ENCODE data around the gene SHFL. TPM values are rescaled to one million over a fixed set of nuclear protein-coding genes. Genes with fewer than 3 reads are reported as not detected.
A peak's percentile ranks its signal among the peaks of the same experiment; 100 is the strongest.

The SHFL gene
- total RNA-seq, 5 donors from 2014 or later (not counting 1 experiment from before 2014, with no cell fraction given): 75.5 to 116 (median 109) TPM

- Mint-ChIP-seq H3K27ac (peak overlapping the region; percentile 69 to 80), H3K4me3 (no peak overlapping the region), H3K27me3 (no peaks in the 10 kb centered on the region), H3K36me3 (peaks cover 42% of the 10 kb centered on the region), H3K4me1 (peaks cover 39 to 41% (median 41%) of the 10 kb centered on the region in 3 donors), H3K9me3 (no peaks in the 10 kb centered on the region)
- POLR2A ChIA-PET: interaction anchor here in 1 of 2 donors (0.6 kb wide), 1 partner anchor 247 kb away, joined by 4 read pairs; no protein-coding TSS in a partner anchor
- Histone ChIP-seq H3K4me3 (ENCODE audit: control insufficient read depth in 1 of 2, extremely low read depth in 1 of 2, low read length in 1 of 2) (no peak overlapping the region), H3K27ac (ENCODE audit: low read length) (no peak overlapping the region), H3K27me3 (replicated peaks in 1 of 2; ENCODE audit: control insufficient read depth in 2 of 2, extremely low read depth in 1 of 2, insufficient read depth in 2 of 2, low read length in 1 of 2) (no peaks in the 10 kb centered on the region), H3K9me3 (no peaks in the 10 kb centered on the region), H3K36me3 (ENCODE audit: control insufficient read depth in 2 of 2, extremely low read depth in 1 of 2, insufficient read depth in 1 of 2, low read length in 1 of 2) (peaks cover 35 to 85% of the 10 kb centered on the region in 2 donors), H3K4me1 (ENCODE audit: control insufficient read depth in 1 of 2, extremely low read depth in 1 of 2, insufficient read depth in 2 of 2, low read length in 2 of 2) (peaks cover 21 to 43% of the 10 kb centered on the region in 2 experiments)
- WGBS (ENCODE audit: insufficient coverage): 97% methylated on average over 25 of the region's 27 CpGs
- ATAC-seq (replicated peaks in 1 of 4) (no peak), DNase-seq (no peak)
- CTCF ChIA-PET: interaction anchor here in 1 of 2 donors (0.5 kb wide), 1 partner anchor 43 kb away, joined by 3 read pairs; no protein-coding TSS in a partner anchor
These were observed 53.0 kb downstream of the SHFL start for GRCh38 chr19:10138879-10139795.

GRCh38 chr19:10139952-10140351 lies 53.8 kb downstream of the SHFL start:
- ChIA-PET CTCF (interaction anchor here in 1 of 2 donors (0.7 kb wide), 1 partner anchor 22 kb away, joined by 4 read pairs; no protein-coding TSS in a partner anchor), POLR2A (no interaction called here)
- Mint-ChIP-seq H3K36me3 (peaks cover 43% of the 10 kb centered on the region), H3K27ac (peak overlapping the region in 1 of 2 donors; percentile 81), H3K27me3 (no peaks in the 10 kb centered on the region), H3K4me1 (peaks cover 45 to 49% (median 49%) of the 10 kb centered on the region in 3 donors), H3K4me3 (no peak overlapping the region), H3K9me3 (no peaks in the 10 kb centered on the region)
- Histone ChIP-seq H3K9me3 (no peaks in the 10 kb centered on the region), H3K36me3 (ENCODE audit: control insufficient read depth in 2 of 2, extremely low read depth in 1 of 2, insufficient read depth in 1 of 2, low read length in 1 of 2) (peaks cover 33 to 90% of the 10 kb centered on the region in 2 donors), H3K4me1 (ENCODE audit: control insufficient read depth in 1 of 2, extremely low read depth in 1 of 2, insufficient read depth in 2 of 2, low read length in 2 of 2) (peaks cover 21 to 51% of the 10 kb centered on the region in 2 experiments), H3K4me3 (ENCODE audit: control insufficient read depth in 1 of 2, extremely low read depth in 1 of 2, low read length in 1 of 2) (no peak overlapping the region), H3K27ac (ENCODE audit: low read length) (no peak overlapping the region), H3K27me3 (replicated peaks in 1 of 2; ENCODE audit: control insufficient read depth in 2 of 2, extremely low read depth in 1 of 2, insufficient read depth in 2 of 2, low read length in 1 of 2) (no peaks in the 10 kb centered on the region)
- ATAC-seq (replicated peaks in 1 of 4): no peak
- no peak for DNase-seq
- WGBS (ENCODE audit: insufficient coverage): 98% methylated on average over 19 of the region's 23 CpGs

GRCh38 chr19:10141479-10141878 lies 55.4 kb downstream of the SHFL start:
- 98% methylated on average over 11 of the region's 13 CpGs for WGBS (ENCODE audit: insufficient coverage)
- Histone ChIP-seq H3K4me1 (ENCODE audit: control insufficient read depth in 1 of 2, extremely low read depth in 1 of 2, insufficient read depth in 2 of 2, low read length in 2 of 2) (peaks cover 21 to 54% of the 10 kb centered on the region in 2 experiments), H3K27ac (ENCODE audit: low read length) (peak overlapping the region; percentile 97), H3K4me3 (ENCODE audit: control insufficient read depth in 1 of 2, extremely low read depth in 1 of 2, low read length in 1 of 2) (no peak overlapping the region), H3K9me3 (no peaks in the 10 kb centered on the region), H3K36me3 (ENCODE audit: control insufficient read depth in 2 of 2, extremely low read depth in 1 of 2, insufficient read depth in 1 of 2, low read length in 1 of 2) (peaks cover 33 to 90% of the 10 kb centered on the region in 2 donors), H3K27me3 (replicated peaks in 1 of 2; ENCODE audit: control insufficient read depth in 2 of 2, extremely low read depth in 1 of 2, insufficient read depth in 2 of 2, low read length in 1 of 2) (no peaks in the 10 kb centered on the region)
- ATAC-seq (replicated peaks in 1 of 4) (no peak), DNase-seq (no peak)
- H3K36me3 Mint-ChIP-seq: peaks cover 56% of the 10 kb centered on the region
- ChIA-PET POLR2A (interaction anchor here in 1 of 2 donors (0.6 kb wide), 1 partner anchor 45 kb away, joined by 5 read pairs; no protein-coding TSS in a partner anchor), CTCF (interaction anchor here in 1 of 2 donors (0.7 kb wide), 1 partner anchor 9 kb away, joined by 3 read pairs; no protein-coding TSS in a partner anchor)
- no peaks in the 10 kb centered on the region for H3K27me3 Mint-ChIP-seq
- H3K4me3 Mint-ChIP-seq: peak overlapping the region in 2 of 3 donors; percentile 36 to 78
- H3K4me1 Mint-ChIP-seq: peaks cover 45 to 57% (median 55%) of the 10 kb centered on the region in 3 donors
- H3K27ac Mint-ChIP-seq: peak overlapping the region; percentile 100
- H3K9me3 Mint-ChIP-seq: no peaks in the 10 kb centered on the region

- peaks cover 30 to 90% of the 10 kb centered on the region in 2 donors for H3K36me3 ChIP-seq (ENCODE audit: control insufficient read depth in 2 of 2, extremely low read depth in 1 of 2, insufficient read depth in 1 of 2, low read length in 1 of 2)
- peaks cover 45 to 58% (median 55%) of the 10 kb centered on the region in 3 donors for H3K4me1 Mint-ChIP-seq
- peaks cover 55% of the 10 kb centered on the region for H3K36me3 Mint-ChIP-seq
- ChIA-PET POLR2A (interaction anchor here in 1 of 2 donors (0.6 to 0.9 kb wide), 2 partner anchors 33 to 46 kb away, joined by 5 read pairs; no protein-coding TSS in a partner anchor), CTCF (interaction anchor here (0.6 to 0.7 kb wide), 2 partner anchors 10 to 218 kb away, joined by 3 to 6 read pairs; no protein-coding TSS in a partner anchor)
- H3K27ac ChIP-seq (ENCODE audit: low read length): peak overlapping the region; percentile 97
- H3K4me3 Mint-ChIP-seq: peak overlapping the region; percentile 74 to 78 (median 78)
- H3K9me3 ChIP-seq: no peaks in the 10 kb centered on the region
- no peak for ATAC-seq (replicated peaks in 1 of 4)
- no peaks in the 10 kb centered on the region for H3K9me3 Mint-ChIP-seq
- H3K4me1 ChIP-seq (ENCODE audit: control insufficient read depth in 1 of 2, extremely low read depth in 1 of 2, insufficient read depth in 2 of 2, low read length in 2 of 2): peaks cover 21 to 54% of the 10 kb centered on the region in 2 experiments
- no peaks in the 10 kb centered on the region for H3K27me3 ChIP-seq (replicated peaks in 1 of 2; ENCODE audit: control insufficient read depth in 2 of 2, extremely low read depth in 1 of 2, insufficient read depth in 2 of 2, low read length in 1 of 2)
- H3K27me3 Mint-ChIP-seq: no peaks in the 10 kb centered on the region
- peak overlapping the region; percentile 34 to 49 for H3K4me3 ChIP-seq (ENCODE audit: control insufficient read depth in 1 of 2, extremely low read depth in 1 of 2, low read length in 1 of 2)
- H3K27ac Mint-ChIP-seq: peak overlapping the region; percentile 100
- 60% methylated on average over 1 of the region's 18 CpGs for WGBS (ENCODE audit: insufficient coverage)
- DNase-seq: no peak
These were observed 55.9 kb downstream of the SHFL start for GRCh38 chr19:10141973-10142372.

Other genes starting within 250 kb of the SHFL start
- 10 to 100 TPM in 3 of 5 donors, 1 to 10 TPM in 2; 6.0 to 18.0 (median 11.9) TPM for gene OLFM2, start 149.8 kb upstream of the SHFL start, total RNA-seq
- 1 to 10 TPM in 3 of 5 donors, under 1 TPM in 2; 0.13 to 3.4 (median 2.2) TPM for gene COL5A3, start 75.8 kb upstream of the SHFL start, total RNA-seq
- gene RDH8, start 72.8 kb upstream of the SHFL start, total RNA-seq: not detected
- gene ANGPTL6, start 16.4 kb downstream of the SHFL start, total RNA-seq: 1 to 10 TPM in 3 of 5 donors, under 1 TPM in 2; 0.37 to 1.7 (median 1.1) TPM
- 100 to 1,000 TPM in 3 of 5 donors, 10 to 100 TPM in 2; 89.3 to 140 (median 123) TPM for gene PPAN, start 20.0 kb downstream of the SHFL start, total RNA-seq
- 10 to 100 TPM; 58.8 to 75.2 (median 61.7) TPM for gene P2RY11, start 25.4 kb downstream of the SHFL start, total RNA-seq
- gene EIF3G, start 33.6 kb downstream of the SHFL start, total RNA-seq: 100 to 1,000 TPM; 288 to 435 (median 387) TPM
- 100 to 1,000 TPM; 199 to 245 (median 235) TPM for gene DNMT1, start 108.6 kb downstream of the SHFL start, total RNA-seq
- 10 to 100 TPM in 2 of 5 donors, 1 to 10 TPM in 3; 6.2 to 11.4 (median 9.8) TPM for gene S1PR2, start 145.0 kb downstream of the SHFL start, total RNA-seq
- gene MRPL4, start 165.9 kb downstream of the SHFL start, total RNA-seq: 10 to 100 TPM; 32.9 to 56.6 (median 53.1) TPM
- gene ICAM1, start 184.8 kb downstream of the SHFL start, total RNA-seq: 10 to 100 TPM in 1 of 5 donors, 1 to 10 TPM in 4; 4.2 to 11.0 (median 5.9) TPM
- gene ICAM4, start 200.6 kb downstream of the SHFL start, total RNA-seq: under 1 TPM; 0.47 to 0.79 (median 0.53) TPM
- 1 to 10 TPM in 1 of 5 donors, under 1 TPM in 4; 0.20 to 1.1 (median 0.59) TPM for gene ICAM5, start 203.6 kb downstream of the SHFL start, total RNA-seq
- 10 to 100 TPM in 2 of 5 donors, 1 to 10 TPM in 3; 3.9 to 11.8 (median 8.1) TPM for gene ZGLP1, start 223.5 kb downstream of the SHFL start, total RNA-seq
- gene FDX2, start 229.7 kb downstream of the SHFL start, total RNA-seq: 10 to 100 TPM in 3 of 5 donors, 1 to 10 TPM in 2; 5.7 to 16.8 (median 11.4) TPM
- gene RAVER1, start 247.2 kb downstream of the SHFL start, total RNA-seq: 10 to 100 TPM; 31.5 to 68.2 (median 61.2) TPM